Measurements from ENCODE around the gene DPH7.

- TF ChIP-seq EZH2 (IDR thresholded peaks at IDR 0.05; ENCODE audit: borderline replicate concordance) (no peak), CTCF (IDR thresholded peaks at IDR 0.05; ENCODE audit: poor library complexity) (no peak)
Observed at GRCh38 chr9:137604345-137605086, 25.8 kb upstream of the DPH7 start.

All from hepatocyte (in vitro differentiated cells).